A673 (cell line): ENCODE measurements around the gene DNAI1. TPM values are rescaled to one million over a fixed set of nuclear protein-coding genes. Genes with fewer than 3 reads are reported as not detected.
A peak's percentile ranks its signal among the peaks of the same experiment; 100 is the strongest.

Experiments
- BruUV-seq: library from RNA; stranded (reverse); fragments of 400-500 nt; replicated peaks from 2 replicates; lab custom pipeline; 2021; lab: Mats Ljungman, UMichigan
- CTCF ChIA-PET: fragments of 300-600 bp; sonication (Branson Sonifier 250); formaldehyde crosslinking; loops from one replicate; lab custom pipeline; 2022; ENCODE audit warnings: antibody characterized with exemption; lab: Charles Lee
- POLR2A ChIA-PET: fragments of 300-600 bp; sonication (Branson Sonifier 250); formaldehyde crosslinking; loops from one replicate; lab custom pipeline; 2022; ENCODE audit warnings: antibody characterized with exemption; ENCODE audit not compliant: low non-redundant PET; lab: Charles Lee
- DNase-seq: peaks from one replicate; pipeline ENCODE4 v3.0.0-alpha.2; 2015; ENCODE audit warnings: low spot score
- H3K27ac ChIP-seq: fragments of 200-600 bp; sonication (generic); 2 replicates; pipeline ENCODE4 v1.5.1; 2016; ENCODE audit warnings: mixed run types, low read depth, mild to moderate bottlenecking, mixed read lengths, antibody characterized with exemption, low read length; ENCODE audit not compliant: poor library complexity, severe bottlenecking
- H3K27me3 ChIP-seq: fragments of 200-600 bp; sonication (generic); replicated peaks from 2 replicates; pipeline ENCODE4 v1.6.1; 2017; ENCODE audit warnings: mixed run types, low read depth, mild to moderate bottlenecking, mixed read lengths, antibody characterized with exemption, low read length; ENCODE audit not compliant: insufficient read depth, poor library complexity
- H3K36me3 ChIP-seq: fragments of 200-600 bp; sonication (generic); 2 replicates; pipeline ENCODE4 v1.6.1; 2016; ENCODE audit warnings: mixed run types, mild to moderate bottlenecking, mixed read lengths, antibody characterized with exemption, low read length; ENCODE audit not compliant: insufficient read depth, poor library complexity, severe bottlenecking
- H3K4me1 ChIP-seq: fragments of 200-600 bp; sonication (generic); 2 replicates; pipeline ENCODE4 v1.6.1; 2017; ENCODE audit warnings: mixed run types, mild to moderate bottlenecking, mixed read lengths, antibody characterized with exemption, low read length; ENCODE audit not compliant: insufficient read depth, poor library complexity, severe bottlenecking
- H3K4me3 ChIP-seq: fragments of 200-600 bp; sonication (generic); 2 replicates; pipeline ENCODE4 v1.5.1; 2016; ENCODE audit warnings: low read depth, mixed run types, mild to moderate bottlenecking, mixed read lengths, low read length; ENCODE audit not compliant: poor library complexity, severe bottlenecking
- H3K9me3 ChIP-seq: fragments of 200-600 bp; sonication (generic); 2 replicates; pipeline ENCODE4 v1.6.1; 2016; ENCODE audit warnings: mixed run types, low read depth, mild to moderate bottlenecking, mixed read lengths, antibody characterized with exemption, low read length; ENCODE audit not compliant: poor library complexity, severe bottlenecking
- EZH2 ChIP-seq: fragments of 200-600 bp; sonication (generic); IDR thresholded peaks from 2 replicates; pipeline ENCODE4 v1.6.1; 2017; ENCODE audit warnings: borderline replicate concordance, low read depth, mild to moderate bottlenecking, mixed read lengths, antibody characterized with exemption, low read length; ENCODE audit not compliant: poor library complexity, severe bottlenecking
- intact Hi-C: fragments of 100-400 bp; cut with micrococcal nuclease; formaldehyde crosslinking; loops from one replicate; pipeline ENCODE4 v1.10.0; 2022; ENCODE audit not compliant: unreplicated experiment
- total RNA-seq: library from RNA; stranded (reverse); gene quantifications from 2 replicates; pipeline ENCODE4 v1.2.3, GENCODE V29; 2021
- TF ChIP-seq, protein P1 (sequence below): fragments of 300-800, 200-600 bp; sonication (generic); conservative IDR thresholded peaks from 2 replicates; pipeline ENCODE4 v1.5.1; 2017; ENCODE audit warnings: low read depth, mild to moderate bottlenecking, antibody characterized with exemption, low read length, moderate library complexity, mixed read lengths

The DNAI1 gene
- total RNA-seq, 1 experiment from 2014 or later: not detected

DNA sequence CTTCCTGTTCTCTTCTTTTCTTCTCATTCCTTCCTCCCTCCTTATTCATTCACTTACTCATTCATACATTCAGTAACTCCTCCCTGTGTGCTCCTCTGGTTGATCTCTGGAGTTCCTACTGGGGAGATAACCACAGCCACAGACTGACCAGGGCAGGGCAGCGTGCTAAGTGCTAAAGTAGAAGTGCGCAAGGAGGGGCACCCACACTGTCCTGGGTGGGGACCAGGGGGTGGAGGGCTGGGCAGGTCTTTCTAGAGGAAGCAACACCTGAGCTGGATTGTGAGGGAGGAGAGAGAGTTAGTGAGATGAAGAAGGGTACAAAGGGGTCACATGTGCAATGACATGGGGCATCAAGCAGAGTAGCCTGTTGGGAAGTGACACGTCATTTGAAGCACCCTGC, 50.3 kb downstream of the DNAI1 start:
- Histone ChIP-seq H3K36me3 (no peaks in the 10 kb centered on the region), H3K9me3 (no peaks in the 10 kb centered on the region), H3K27ac (no peak overlapping the region), H3K4me1 (peaks cover 14% of the 10 kb centered on the region), H3K27me3 (no peaks in the 10 kb centered on the region), H3K4me3 (no peak overlapping the region)
- POLR2A ChIA-PET: no interaction called here
- CTCF ChIA-PET: no interaction called here
- intact Hi-C loops: no loop called here
- no TSS peak for BruUV-seq
- DNase-seq: no peak
- no peak for TF ChIP-seq EZH2
- TF ChIP-seq, protein P1, sequence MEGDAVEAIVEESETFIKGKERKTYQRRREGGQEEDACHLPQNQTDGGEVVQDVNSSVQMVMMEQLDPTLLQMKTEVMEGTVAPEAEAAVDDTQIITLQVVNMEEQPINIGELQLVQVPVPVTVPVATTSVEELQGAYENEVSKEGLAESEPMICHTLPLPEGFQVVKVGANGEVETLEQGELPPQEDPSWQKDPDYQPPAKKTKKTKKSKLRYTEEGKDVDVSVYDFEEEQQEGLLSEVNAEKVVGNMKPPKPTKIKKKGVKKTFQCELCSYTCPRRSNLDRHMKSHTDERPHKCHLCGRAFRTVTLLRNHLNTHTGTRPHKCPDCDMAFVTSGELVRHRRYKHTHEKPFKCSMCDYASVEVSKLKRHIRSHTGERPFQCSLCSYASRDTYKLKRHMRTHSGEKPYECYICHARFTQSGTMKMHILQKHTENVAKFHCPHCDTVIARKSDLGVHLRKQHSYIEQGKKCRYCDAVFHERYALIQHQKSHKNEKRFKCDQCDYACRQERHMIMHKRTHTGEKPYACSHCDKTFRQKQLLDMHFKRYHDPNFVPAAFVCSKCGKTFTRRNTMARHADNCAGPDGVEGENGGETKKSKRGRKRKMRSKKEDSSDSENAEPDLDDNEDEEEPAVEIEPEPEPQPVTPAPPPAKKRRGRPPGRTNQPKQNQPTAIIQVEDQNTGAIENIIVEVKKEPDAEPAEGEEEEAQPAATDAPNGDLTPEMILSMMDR: no peak

DNA sequence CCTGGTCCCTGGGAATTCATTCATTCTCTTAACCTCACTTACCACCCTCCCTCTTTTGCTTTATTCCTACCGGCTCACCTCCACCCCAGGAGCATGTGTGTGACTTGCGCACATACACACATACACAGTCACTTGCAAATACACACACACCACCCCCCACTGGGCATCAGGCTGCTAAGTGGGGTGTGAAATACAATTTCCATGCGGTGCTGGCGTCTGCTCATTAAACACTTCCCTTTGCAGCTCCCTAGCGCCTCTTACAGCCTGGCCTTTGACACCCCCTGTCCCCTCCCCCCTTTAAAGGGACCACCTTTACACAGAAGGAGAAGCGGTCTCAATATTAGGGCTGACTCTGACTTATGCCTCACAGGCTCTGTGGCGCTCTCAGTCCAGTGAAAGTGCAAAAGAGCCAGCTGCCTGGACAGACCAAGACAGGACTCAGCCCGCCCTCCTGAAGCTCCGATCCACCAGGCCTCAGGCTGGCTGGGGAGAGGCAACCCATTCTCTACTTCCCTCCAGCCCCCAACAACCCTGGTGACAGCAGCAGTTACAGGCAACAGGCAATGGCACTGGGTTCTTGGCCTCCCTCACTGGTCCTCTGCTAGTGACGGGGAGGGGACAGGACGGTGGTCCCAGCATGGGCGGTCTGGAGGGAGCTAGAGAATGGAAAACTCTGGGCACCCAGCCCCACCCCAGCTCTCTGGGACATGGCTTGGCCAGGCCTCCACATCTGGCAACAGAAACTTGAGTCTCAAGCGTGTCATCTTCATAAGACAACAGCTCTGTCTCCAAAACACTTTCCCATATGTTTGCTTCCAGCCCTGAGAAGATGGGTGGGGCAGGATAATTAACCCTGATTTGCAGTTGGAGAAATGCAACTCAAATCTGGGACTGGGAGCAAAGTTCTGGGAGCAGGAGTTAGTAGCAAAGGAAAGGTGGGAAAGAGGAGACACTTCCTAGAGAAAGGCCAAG, 52.2 kb downstream of the DNAI1 start:
- ChIA-PET CTCF (interaction anchor here (1.4 kb wide), 1 partner anchor 107 kb away, joined by 4 read pairs; no protein-coding TSS in a partner anchor), POLR2A (no interaction called here)
- TF ChIP-seq EZH2: no peak
- TF ChIP-seq, protein P1: no peak
- H3K27ac ChIP-seq: no peak overlapping the region
- DNase-seq: peak; percentile 54
- H3K4me3 ChIP-seq: no peak overlapping the region
- peaks cover 16% of the 10 kb centered on the region for H3K4me1 ChIP-seq
- intact Hi-C loops: no loop called here
- H3K9me3 ChIP-seq: no peaks in the 10 kb centered on the region
- H3K27me3 ChIP-seq: no peaks in the 10 kb centered on the region
- BruUV-seq: no TSS peak
- H3K36me3 ChIP-seq: no peaks in the 10 kb centered on the region

DNA sequence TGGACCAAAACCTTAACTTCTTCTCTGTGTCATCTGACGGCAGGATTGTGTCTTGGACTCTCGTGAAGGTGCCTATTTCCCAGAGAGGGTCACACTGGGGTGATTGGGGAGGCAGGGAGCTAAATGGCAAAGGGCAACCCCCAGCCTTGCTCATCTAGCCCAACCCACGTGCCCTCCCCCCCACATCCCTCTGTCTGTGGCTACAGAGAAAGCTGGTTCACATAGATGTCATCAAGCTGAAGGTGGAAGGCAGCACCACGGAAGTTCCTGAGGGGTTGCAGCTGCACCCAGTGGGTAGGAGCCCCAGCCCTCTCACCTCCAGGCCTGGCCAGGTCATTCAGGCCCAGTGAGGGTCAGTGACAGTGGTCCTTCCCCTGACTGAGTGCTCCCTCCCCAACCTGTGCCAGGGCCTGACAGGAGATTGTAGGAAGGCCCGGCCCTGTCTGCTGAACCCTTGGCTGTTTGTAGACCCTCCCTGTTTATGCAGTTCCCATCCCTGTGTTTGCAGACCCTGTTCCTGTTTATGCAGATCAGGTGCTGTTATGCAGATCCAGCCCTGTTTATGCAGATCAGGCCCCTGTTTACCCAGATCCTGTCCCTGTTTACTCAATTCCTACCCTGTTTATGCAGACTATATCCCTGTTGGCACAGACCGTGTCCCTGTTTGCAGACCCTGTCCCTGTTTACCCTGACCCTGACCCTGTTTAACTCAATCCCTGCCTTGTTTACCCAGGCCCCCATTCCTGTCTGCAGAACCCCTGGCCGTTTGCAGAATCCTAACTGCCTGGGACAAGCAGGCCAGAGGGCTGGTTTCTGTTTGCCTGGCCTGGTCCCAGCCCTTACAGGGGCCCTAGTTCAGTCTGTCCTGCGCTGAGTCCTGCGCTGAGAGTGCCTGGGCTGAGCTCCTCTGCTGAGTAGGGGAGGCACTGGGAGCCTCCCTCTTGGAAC, 53.8 kb downstream of the DNAI1 start:
- intact Hi-C loops: no loop called here
- ChIA-PET CTCF (interaction anchor here (1.1 kb wide), 1 partner anchor 109 kb away, joined by 5 read pairs; no protein-coding TSS in a partner anchor), POLR2A (interaction anchor here (0.6 kb wide), 1 partner anchor 92 kb away, joined by 5 read pairs; no protein-coding TSS in a partner anchor)
- Histone ChIP-seq H3K4me1 (peaks cover 16% of the 10 kb centered on the region), H3K27ac (peak overlapping the region; percentile 9), H3K36me3 (no peaks in the 10 kb centered on the region), H3K9me3 (no peaks in the 10 kb centered on the region), H3K4me3 (no peak overlapping the region), H3K27me3 (no peaks in the 10 kb centered on the region)
- TF ChIP-seq EZH2: no peak
- TF ChIP-seq, protein P1: no peak
- no TSS peak for BruUV-seq
- no peak for DNase-seq
